HepG2 (cell line): Measurements from ENCODE around the gene LIF. TPM values are rescaled to one million over a fixed set of nuclear protein-coding genes. Genes with fewer than 3 reads are reported as not detected.

Source experiments
- ATAC-seq: fragments of 200-7000 bp; cut with Tn5 transposase; 3 replicates; pipeline ENCODE4 v1.9.1; 2020; ENCODE audit warnings: mild to moderate bottlenecking, moderate library complexity
- BruUV-seq: library from RNA; stranded (reverse); fragments of 400-500 nt; replicated peaks from 2 replicates; lab custom pipeline; 2021; lab: Mats Ljungman, UMichigan
- CTCF ChIA-PET: fragments of 300-600 bp; formaldehyde crosslinking; extraction: SDS; loops from one replicate; lab custom pipeline; 2021; ENCODE audit warnings: low total read pairs, inconsistent platforms, low intra/inter-chr PET ratio; lab: Yijun Ruan, JAX
- POLR2A ChIA-PET: fragments of 350-600 bp; sonication (Branson Sonifier 250); formaldehyde crosslinking; loops from one replicate; lab custom pipeline; 2020; ENCODE audit warnings: antibody characterized with exemption, inconsistent platforms; lab: Yijun Ruan, JAX
- DNase-seq: peaks from one replicate; pipeline ENCODE4 v3.0.0-alpha.2; 2015; ENCODE audit warnings: low spot score
- FAIRE-seq: peaks from 3 replicates; lab custom pipeline; 2011; peaks lifted over from hg19 to GRCh38; lab: Jason Lieb, UNC
- H2AFZ ChIP-seq: one replicate; pipeline ENCODE4 v1.6.1; 2011; ENCODE audit warnings: low read length, inconsistent platforms
- H3K27ac ChIP-seq: fragments of 300-600 bp; 3 replicates; pipeline ENCODE4 v1.8.0; 2011; ENCODE audit warnings: mixed run types, mild to moderate bottlenecking, mixed read lengths, low read length, inconsistent platforms; ENCODE audit not compliant: insufficient read depth; ENCODE audit errors: extremely low read length
- H3K27me3 ChIP-seq, 2 experiments: fragments of 200-600 bp in 1 of 2; 2 replicates in 1 of 2; 3 replicates in 1 of 2; pipeline versions ENCODE4 v1.6.0 to v1.8.0; 2011; ENCODE audit warnings: low read length in 2 of 2, mild to moderate bottlenecking in 2 of 2, moderate library complexity in 2 of 2, inconsistent platforms in 1 of 2; ENCODE audit not compliant: insufficient read depth in 2 of 2, control insufficient read depth in 1 of 2
- H3K36me3 ChIP-seq, 2 experiments: fragments of 200-600 bp in 1 of 2; replicated peaks in 1 of 2; 2 replicates in 1 of 2; 3 replicates in 1 of 2; pipeline versions ENCODE4 v1.5.1 to v1.8.0; 2011; ENCODE audit warnings: low read length in 2 of 2, inconsistent platforms in 1 of 2; ENCODE audit not compliant: insufficient read depth in 2 of 2, control insufficient read depth in 1 of 2
- H3K4me1 ChIP-seq: 2 replicates; pipeline ENCODE4 v1.5.1; 2012; ENCODE audit warnings: low read length, inconsistent platforms; ENCODE audit not compliant: insufficient read depth
- H3K4me2 ChIP-seq: 2 replicates; pipeline ENCODE4 v1.6.0; 2011; ENCODE audit warnings: low read depth, low read length, inconsistent platforms
- H3K4me3 ChIP-seq, 3 experiments: fragments of 200-600 bp in 1 of 3; sonication (generic), shearing (Covaris generic) in 1 of 3; replicated peaks in 1 of 3; 2 replicates each; pipeline ENCODE4 v1.5.1; 2011 to 2016; ENCODE audit warnings: low read length in 3 of 3, inconsistent platforms in 2 of 3, low read depth in 2 of 3, mild to moderate bottlenecking in 2 of 3, control low read depth in 1 of 3, mixed read lengths in 1 of 3; ENCODE audit not compliant: insufficient read depth in 1 of 3
- H3K79me2 ChIP-seq: one replicate; pipeline ENCODE4 v1.6.1; 2011; ENCODE audit warnings: low read length, inconsistent platforms; ENCODE audit not compliant: insufficient read depth
- H3K9ac ChIP-seq: 2 replicates; pipeline ENCODE4 v1.6.0; 2011; ENCODE audit warnings: mild to moderate bottlenecking, low read depth, low read length, inconsistent platforms; ENCODE audit not compliant: insufficient read depth
- H3K9me3 ChIP-seq: 2 replicates; pipeline ENCODE4 v1.5.1; 2012; ENCODE audit warnings: mild to moderate bottlenecking, low read length
- H4K20me1 ChIP-seq: 2 replicates; pipeline ENCODE4 v1.6.0; 2011; ENCODE audit warnings: inconsistent platforms, mild to moderate bottlenecking, low read length, moderate library complexity; ENCODE audit not compliant: insufficient read depth
- ELF4 ChIP-seq: sonication (generic); formaldehyde crosslinking; IDR thresholded peaks from 2 replicates; pipeline ENCODE4 v1.5.0; 2020; ENCODE audit warnings: missing genetic modification reagents, mild to moderate bottlenecking, moderate library complexity, borderline replicate concordance
- FUBP1 ChIP-seq: sonication (generic); formaldehyde crosslinking; IDR thresholded peaks from 2 replicates; pipeline ENCODE4 v1.5.1; 2020; ENCODE audit warnings: missing genetic modification reagents, mild to moderate bottlenecking, borderline replicate concordance
- GPBP1L1 ChIP-seq: sonication (generic); formaldehyde crosslinking; IDR thresholded peaks from 2 replicates; pipeline ENCODE4 v1.5.0; 2020; ENCODE audit warnings: mild to moderate bottlenecking, missing genetic modification reagents
- RFXANK ChIP-seq: IDR thresholded peaks from 2 replicates; pipeline ENCODE4 v1.6.1; 2016
- SOX5 ChIP-seq: IDR thresholded peaks from 2 replicates; pipeline ENCODE4 v1.6.1; 2016; ENCODE audit warnings: borderline replicate concordance
- SRSF4 ChIP-seq: fragments of 200-400 bp; formaldehyde crosslinking; IDR thresholded peaks from one replicate; pipeline ENCODE4 v1.6.1; 2018; ENCODE audit warnings: mild to moderate bottlenecking, low read depth, low read length, moderate library complexity; ENCODE audit not compliant: poor library complexity, severe bottlenecking
- ZBTB38 ChIP-seq: sonication (generic); formaldehyde crosslinking; IDR thresholded peaks from 2 replicates; pipeline ENCODE4 v1.5.1; 2020; ENCODE audit warnings: mild to moderate bottlenecking, missing genetic modification reagents
- ZFP1 ChIP-seq: IDR thresholded peaks from 2 replicates; pipeline ENCODE4 v1.6.1; 2016
- ZNF121 ChIP-seq: sonication (generic); formaldehyde crosslinking; IDR thresholded peaks from 2 replicates; pipeline ENCODE4 v1.5.0; 2020; ENCODE audit warnings: mild to moderate bottlenecking, missing genetic modification reagents
- WGBS: methylation state at CpG from one replicate; pipeline ENCODE4 v1.1.6; 2017; ENCODE audit warnings: low lambda C conversion rate; 5-methylcytosine and 5-hydroxymethylcytosine counted together
- in situ Hi-C: cut with HindIII; loops from 2 replicates; pipeline ENCODE4 v1.10.0; 2017; ENCODE audit warnings: low pct_unique_long_range_greater_than_20kb; ENCODE audit not compliant: extremely low pct_ligation_motif_present
- intact Hi-C: fragments of 100-400 bp; cut with micrococcal nuclease; formaldehyde crosslinking; loops from one replicate; pipeline ENCODE4 v1.10.0; 2022; ENCODE audit not compliant: unreplicated experiment
- polyA plus RNA-seq, 8 experiments: library from polyadenylated mRNA; depleted of rRNA in 3 of 8; stranded (reverse) in 7 of 8; unstranded in 1 of 8; fragments of >200 nt; fragmentation: Illumina TruSeq in 4 of 8; extraction: Trizol in 4 of 8; gene quantifications; 2 replicates each; pipeline versions ENCODE4 v1.2.1 to v1.2.3, GENCODE V29; 2011 to 2016; ENCODE audit warnings: low read depth in 4 of 8, missing spikeins in 1 of 8, mixed read lengths in 1 of 8; ENCODE audit not compliant: insufficient read depth in 1 of 8
- total RNA-seq, 5 experiments: library from RNA; depleted of rRNA; stranded (reverse); fragments of >200 nt; fragmentation: Illumina TruSeq; extraction: Trizol; gene quantifications; 2 replicates each; pipeline ENCODE4 v1.2.3, GENCODE V29; 2016; ENCODE audit warnings: low read depth in 1 of 5
- TF ChIP-seq, protein P1 (sequence below): sonication (generic); formaldehyde crosslinking; IDR thresholded peaks from 2 replicates; pipeline ENCODE4 v1.8.0; 2022; ENCODE audit warnings: mild to moderate bottlenecking, missing genetic modification reagents, borderline replicate concordance

Gene LIF
- total and polyA plus RNA-seq, 2 of the 13 experiments (the other 11 are each of a cell fraction or from before 2014, with no cell fraction given) = 3.6 to 8.5 TPM

- TF ChIP-seq ZBTB38 (CRISPR knock-in tag) = no peak
- no peak for TF ChIP-seq ZFP1
- no peak for TF ChIP-seq SRSF4
- no peak for TF ChIP-seq RFXANK (CRISPR knock-in tag)
- no peak for TF ChIP-seq GPBP1L1
- no peak for TF ChIP-seq ELF4 (CRISPR knock-in tag)
- TF ChIP-seq, protein P1, sequence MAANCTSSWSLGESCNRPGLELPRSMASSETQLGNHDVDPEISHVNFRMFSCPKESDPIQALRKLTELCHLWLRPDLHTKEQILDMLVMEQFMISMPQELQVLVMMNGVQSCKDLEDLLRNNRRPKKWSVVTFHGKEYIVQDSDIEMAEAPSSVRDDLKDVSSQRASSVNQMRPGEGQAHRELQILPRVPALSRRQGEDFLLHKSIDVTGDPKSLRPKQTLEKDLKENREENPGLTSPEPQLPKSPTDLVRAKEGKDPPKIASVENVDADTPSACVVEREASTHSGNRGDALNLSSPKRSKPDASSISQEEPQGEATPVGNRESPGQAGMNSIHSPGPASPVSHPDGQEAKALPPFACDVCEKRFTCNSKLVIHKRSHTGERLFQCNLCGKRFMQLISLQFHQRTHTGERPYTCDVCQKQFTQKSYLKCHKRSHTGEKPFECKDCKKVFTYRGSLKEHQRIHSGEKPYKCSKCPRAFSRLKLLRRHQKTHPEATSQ (CRISPR knock-in tag) = no peak
- no peak for TF ChIP-seq FUBP1
- TF ChIP-seq, all 625 proteins: peak for 0
Observed at GRCh38 chr22:30280505-30280904, 33.9 kb upstream of the LIF start (continued).

- ChIA-PET CTCF (no interaction called here), POLR2A (no interaction called here)
- no peak overlapping the region for H3K9ac ChIP-seq
- 30% methylated on average over 5 of the region's 5 CpGs for WGBS
- no peak overlapping the region for H3K4me2 ChIP-seq
- H3K27ac ChIP-seq = no peak overlapping the region
- BruUV-seq = no TSS peak
- no peak for DNase-seq
- no peak overlapping the region for H2AFZ ChIP-seq
- no peaks in the 10 kb centered on the region for H3K36me3 ChIP-seq
- peak; percentile 83 for TF ChIP-seq ZNF121
- TF ChIP-seq SOX5 = no peak
- TF ChIP-seq, all 625 proteins: peak for 1
- ATAC-seq (no peak), FAIRE-seq (no peak)
- peaks cover 11% of the 10 kb centered on the region; the same call in 1 of the 2 replicates for H3K4me1 ChIP-seq
- intact Hi-C loops (no loop called here), in situ Hi-C loops (no loop called here)
- H3K9me3 ChIP-seq = no peaks in the 10 kb centered on the region
- H3K27me3 ChIP-seq = peaks cover 1 to 15% of the 10 kb centered on the region in 2 experiments; a peak in 3 of 5 replicates
- no peaks in the 10 kb centered on the region for H4K20me1 ChIP-seq
- H3K79me2 ChIP-seq = no peaks in the 10 kb centered on the region
- no peak overlapping the region for H3K4me3 ChIP-seq
Observed at GRCh38 chr22:30279932-30280331, 33.4 kb upstream of the LIF start.
